GM19328 (cell line): Measurements from ENCODE around the gene ADRA2B.
"Not testable (repeated sequence)": the region's sequence is repeated elsewhere in the genome, so short reads cannot be mapped to it uniquely, and the experiment has no call there.

Experiments used
- ATAC-seq: cut with Tn5 transposase; IDR thresholded peaks from one replicate; pipeline ENCODE4 v1.9.1; 2021; ENCODE audit warnings: mild to moderate bottlenecking, moderate library complexity; ENCODE audit not compliant: unreplicated experiment

The ADRA2B gene

GRCh38 chr2:96150791-96151594 is 34.6 kb upstream of the ADRA2B start:
- ATAC-seq, result no peak

DNA sequence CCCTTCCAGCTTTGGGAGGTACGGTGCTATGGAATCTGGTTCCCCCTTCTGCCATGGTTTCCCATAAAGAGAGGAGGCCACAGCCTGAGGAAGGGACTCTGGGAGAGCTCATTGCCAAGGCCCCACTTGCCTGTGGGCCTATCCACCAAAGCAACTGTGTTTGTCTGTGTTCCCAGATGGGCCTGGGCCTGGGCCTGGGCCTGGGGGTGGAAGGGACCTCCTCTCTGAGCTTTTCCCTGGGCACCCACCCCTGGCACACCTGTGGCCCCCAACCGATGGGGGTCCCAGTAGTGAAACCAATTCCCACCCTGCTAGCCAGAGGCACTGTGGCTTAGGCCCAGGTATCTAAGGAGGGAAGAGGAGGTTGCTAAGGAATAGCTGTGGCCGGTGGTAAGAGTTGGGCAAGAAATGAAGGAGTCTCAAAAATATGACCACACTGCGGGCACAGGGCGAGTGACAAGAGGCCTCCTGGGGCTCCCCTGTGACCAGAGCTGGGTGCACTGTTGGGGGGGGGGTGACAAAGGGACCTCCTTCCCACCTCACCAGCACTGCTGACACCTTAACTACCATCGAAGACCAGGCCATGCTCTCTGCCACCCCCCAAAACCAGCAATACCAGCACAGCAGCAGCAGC is 33.8 kb upstream of the ADRA2B start:
- ATAC-seq, result no peak

- no peak for ATAC-seq
Observed at GRCh38 chr2:96148410-96149217, 32.2 kb upstream of the ADRA2B start.

DNA sequence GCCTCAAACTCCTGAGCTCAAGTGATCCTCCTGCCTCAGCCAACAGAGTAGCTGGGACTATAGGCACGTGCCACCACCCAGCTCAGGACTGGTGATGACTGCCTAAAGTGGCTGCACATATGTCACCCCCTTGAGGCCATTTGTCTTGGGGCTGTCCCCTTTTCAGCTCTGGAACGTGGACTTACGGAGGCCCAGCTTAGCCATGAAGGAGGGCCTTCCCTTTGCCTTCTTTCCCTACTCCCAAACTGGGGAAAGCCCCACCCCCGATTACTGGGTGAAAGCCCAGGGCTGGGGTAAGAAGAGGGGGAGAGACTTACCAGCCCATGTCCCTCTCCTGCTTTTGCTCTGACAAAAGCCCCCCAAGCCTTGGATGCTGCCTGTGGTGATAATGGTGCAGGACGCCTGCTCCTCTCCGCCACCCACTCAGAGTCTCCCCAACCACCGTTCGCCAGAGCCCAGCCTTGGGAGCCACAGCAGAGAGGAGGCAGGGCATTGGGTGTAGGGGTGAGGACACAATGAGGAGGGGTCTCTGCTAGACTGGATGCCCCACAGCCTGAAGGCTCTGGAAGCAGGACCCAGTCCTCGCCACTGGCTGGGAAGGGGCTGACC is 31.3 kb upstream of the ADRA2B start:
- no peak for ATAC-seq

- no peak for ATAC-seq
Observed at GRCh38 chr2:96146881-96147592, 30.7 kb upstream of the ADRA2B start.

GRCh38 chr2:96146153-96146880 is 29.9 kb upstream of the ADRA2B start:
- peak; percentile 26 for ATAC-seq

DNA sequence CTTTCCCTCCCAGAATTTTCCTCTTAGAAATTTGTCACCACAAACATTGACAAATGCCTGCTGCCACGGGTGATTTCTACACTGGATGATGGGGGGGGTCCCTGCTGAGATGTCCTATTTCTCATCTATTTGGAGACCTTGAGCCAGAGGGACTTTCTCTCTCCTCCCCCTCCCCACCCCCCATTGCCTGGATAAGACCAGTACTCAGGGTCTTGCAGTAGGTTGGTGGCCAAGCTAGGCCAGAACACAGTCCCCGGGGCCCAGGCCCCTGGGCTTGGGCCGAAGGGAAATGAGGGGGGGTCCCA is 29.4 kb upstream of the ADRA2B start:
- ATAC-seq, result no peak

DNA sequence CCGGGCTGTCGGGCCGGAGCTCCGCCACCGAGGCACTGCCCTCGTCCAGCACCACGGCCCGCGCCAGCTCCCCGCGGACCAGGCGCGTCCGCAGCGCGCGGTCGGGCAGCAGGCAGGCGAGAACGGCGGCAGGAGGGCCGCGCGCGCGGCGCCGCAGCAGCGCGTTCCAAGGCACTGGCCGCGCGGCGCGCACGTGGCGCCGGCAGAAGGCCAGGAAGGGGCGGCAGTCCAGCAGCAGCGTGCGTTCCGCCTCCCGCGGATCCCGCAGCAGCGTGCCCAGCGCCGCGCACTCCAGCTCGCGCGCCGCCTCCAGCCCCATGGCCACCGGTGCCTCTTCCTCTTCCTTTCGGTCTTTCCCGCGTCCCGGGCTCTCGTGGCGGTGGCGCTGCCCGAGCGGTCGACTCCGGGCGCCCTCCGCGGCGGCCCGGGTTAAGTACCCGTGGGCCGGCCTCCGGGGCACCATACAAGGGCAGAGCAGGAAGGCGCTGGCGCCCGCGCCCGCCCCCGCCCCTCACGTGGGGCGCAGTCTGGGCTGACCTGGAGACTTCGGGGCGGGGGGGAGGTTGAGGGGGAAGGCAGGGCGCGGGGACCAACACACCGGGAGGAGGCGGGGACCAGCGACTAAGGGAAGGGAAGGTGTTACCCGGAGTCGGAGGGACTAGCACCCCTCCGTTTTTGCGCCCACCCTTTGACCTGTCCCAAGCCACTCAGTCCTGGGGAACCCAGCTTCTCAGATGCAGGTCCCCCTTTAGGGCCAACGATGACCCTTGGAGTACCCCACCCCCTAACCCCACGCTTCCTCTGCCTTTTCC is 28.9 kb upstream of the ADRA2B start, which contains the start of gene DUSP2:
DUSP2 (minus strand) TSS at position 405 of the 812 bp plus-strand sequence; CDS start at position 319, 86 bp downstream.
- peak; percentile 56 for ATAC-seq

DNA sequence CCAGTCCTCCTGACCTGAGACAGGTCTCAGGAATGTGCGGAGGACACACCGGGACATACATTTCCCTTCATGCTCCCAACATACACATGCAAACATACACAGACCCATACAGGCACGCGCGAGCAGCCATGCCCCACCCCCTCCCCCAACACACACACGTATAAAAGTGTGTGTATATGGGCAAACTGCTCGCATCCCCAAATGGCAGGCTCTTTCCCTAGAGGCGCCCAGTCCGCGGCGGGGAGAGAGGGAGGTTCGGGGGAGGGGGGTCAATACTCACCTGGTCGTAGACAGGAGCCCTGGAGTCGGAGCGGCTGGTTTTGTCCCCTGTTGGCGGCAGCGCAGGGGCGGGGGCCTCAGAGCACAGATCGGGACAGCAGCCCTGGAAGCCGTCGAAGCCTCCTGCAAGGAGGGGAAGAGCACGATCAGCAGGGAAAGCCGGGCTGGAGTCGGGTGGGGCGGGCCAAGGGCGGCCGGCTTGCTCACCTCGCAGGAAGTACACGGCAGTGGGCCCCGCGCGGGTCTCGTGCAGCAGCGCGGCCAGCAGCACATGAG is 28.2 kb upstream of the ADRA2B start:
- ATAC-seq, result no peak

DNA sequence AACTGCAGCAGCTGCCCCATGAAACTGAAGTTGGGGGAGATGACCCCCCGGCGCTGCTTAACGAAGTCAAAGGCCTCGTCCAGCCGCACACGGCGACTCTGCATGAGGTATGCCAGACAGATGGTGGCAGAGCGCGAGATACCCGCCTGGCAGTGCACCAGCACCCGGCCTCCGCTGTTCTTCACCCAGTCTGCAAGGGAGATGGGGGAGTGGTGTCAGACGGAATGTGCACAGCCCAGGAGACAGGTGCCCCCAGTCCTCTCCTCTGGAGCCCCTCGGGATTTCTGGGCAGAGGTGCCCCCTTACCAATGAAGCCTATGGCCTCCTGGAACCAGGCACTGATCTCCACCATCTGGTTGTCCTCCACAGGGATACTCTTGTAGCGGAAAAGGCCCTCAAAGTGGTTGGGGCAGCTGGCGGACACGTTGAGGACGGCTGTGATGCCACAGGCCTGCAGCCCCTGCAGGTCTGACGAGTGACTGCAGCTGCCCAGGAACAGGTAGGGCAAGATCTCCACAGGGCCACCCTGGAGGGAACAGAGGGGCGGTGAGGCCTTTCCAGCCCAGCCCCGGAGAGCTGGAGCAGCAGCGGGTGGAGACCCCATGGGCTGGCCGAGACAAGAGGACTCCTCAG is 27.6 kb upstream of the ADRA2B start:
- no peak for ATAC-seq

DNA sequence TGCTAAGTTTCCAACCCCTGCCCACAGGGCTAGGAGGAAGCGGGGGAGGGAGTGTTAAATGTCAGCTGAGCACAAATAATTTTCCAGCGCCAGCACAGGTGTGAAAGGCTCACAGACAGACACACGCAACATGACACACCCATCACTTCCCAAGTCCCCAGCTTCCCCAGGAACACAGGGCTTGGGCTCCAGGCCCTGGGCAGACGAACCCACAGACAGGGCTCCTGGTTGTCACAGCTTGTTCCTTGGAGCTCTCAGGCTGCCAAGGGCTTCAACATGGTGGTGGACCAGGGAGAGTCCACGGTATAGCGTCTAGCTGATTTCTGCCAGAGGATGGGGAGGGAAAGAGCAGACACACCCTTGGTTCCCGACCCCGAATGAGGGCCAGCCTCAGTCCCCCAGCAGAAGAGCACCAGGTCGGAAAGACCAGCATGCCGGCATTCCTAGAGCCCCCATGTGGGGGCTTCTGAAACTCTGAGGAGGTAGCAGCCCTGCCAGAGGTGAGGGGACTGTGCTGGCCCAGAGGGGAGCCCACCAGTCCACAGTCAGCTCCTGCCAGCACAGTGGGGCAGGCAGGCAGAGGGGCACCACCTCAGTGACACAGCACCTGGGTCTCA is 27.0 kb upstream of the ADRA2B start:
- no peak for ATAC-seq

- ATAC-seq, result no peak
Observed at GRCh38 chr2:96142217-96143113, 26.1 kb upstream of the ADRA2B start.

GRCh38 chr2:96141624-96141967 is 25.2 kb upstream of the ADRA2B start:
- ATAC-seq, result not testable (repeated sequence)

DNA sequence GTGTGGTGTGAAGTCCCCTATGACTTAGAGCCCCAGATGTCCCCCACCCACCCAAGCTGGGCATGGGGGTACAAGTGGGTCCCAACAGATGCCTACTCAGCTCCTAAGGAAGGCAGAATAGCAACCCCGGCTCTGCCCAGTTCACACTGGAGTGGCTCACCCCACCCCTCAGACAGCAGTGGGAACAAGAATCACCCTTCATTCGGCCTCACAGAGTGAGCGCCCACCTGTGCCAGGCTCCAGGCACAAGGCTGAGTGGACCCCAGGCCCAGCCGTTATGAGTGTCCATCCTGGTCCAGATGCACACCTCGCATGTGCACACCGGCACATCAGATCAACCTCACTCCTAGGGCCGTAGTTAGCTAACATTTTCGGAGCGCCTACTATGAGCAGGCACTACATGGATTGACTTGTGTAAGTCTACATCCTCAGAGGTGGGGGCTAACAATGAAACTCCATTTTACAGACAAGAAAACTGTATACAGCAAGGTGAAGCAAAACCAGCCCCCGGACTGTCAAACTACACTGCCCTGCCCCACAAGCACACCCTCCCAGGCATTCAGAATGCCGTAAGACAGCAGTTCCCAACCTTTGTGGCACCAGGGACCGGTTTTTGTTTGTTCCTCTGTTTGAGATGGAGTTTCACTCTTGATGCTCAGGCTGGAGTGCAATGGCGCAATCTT is 24.7 kb upstream of the ADRA2B start:
- ATAC-seq, result no peak

DNA sequence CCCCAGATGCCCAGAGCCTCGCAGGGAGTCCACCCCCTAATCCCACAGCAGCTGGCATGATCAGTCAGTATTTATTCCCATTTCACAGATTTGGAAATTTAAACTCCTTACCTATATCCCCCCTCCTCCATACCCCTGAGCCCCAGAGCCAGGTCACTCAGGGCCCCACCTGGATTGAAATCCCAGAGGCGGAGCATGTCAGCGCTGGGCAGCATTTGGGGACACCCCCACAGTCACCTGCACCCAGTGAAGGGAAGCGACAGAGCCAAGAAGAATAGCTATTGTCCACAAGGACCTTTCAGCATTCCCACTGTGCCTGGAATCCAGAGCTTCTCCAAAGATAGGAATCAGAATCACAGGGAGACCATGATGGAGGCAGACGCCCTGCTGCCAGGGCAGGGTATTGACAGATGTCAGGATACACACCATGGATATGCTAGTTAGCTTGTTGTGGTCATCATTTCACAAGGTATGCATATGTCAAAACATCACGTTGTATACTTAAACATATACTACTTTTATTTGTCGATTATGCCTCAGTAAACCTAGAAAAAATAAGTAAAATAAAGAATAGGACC is 22.9 kb upstream of the ADRA2B start:
- ATAC-seq, result no peak
